ENCODE results near the gene SNX8. TPM values are rescaled to one million over a fixed set of nuclear protein-coding genes. Genes with fewer than 3 reads are reported as not detected.

Gene SNX8
- total RNA-seq, 2 donors from 2014 or later, result 20.0 to 23.0 TPM

DNA sequence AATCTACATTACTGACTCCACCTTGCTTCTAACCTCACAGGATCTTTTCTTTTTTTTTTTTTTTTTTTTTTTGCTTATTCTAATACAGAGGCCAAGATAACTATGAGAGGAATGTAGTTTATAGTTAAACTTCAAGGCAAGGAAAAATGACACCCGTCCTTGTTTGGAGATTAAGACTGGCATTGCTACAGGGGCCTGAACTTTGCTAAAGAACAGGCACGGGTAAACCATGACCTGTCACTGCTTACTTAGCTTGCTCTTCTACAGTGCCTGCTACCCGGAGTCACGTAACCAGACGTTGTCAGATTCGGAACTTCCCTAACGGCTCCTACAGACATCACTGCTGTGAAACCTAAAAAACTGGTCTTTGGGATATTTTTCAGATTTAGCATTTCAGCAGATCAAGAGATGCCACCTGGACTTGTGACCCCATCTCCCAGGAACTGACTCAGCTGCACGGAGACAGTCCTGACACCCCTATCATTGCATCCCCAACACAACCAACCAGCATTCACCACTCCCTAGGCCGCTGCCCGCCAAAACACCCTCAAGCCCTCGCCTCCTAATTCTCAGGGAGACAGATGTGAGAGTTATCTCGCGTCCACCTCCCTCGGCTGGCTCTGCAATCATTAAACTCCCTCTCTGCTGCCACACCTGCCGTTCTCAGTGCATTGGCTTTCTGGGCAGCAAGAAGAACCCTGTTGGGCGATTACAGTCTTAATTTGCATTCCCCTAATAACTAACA is 109.0 kb downstream of the SNX8 start:
- no peak overlapping the region for H3K27ac ChIP-seq
- DNase-seq (ENCODE audit: low spot score), result no peak
- H3K4me3 ChIP-seq, result no peak overlapping the region
- peaks cover 8% of the 10 kb centered on the region for H3K36me3 ChIP-seq
- TF ChIP-seq, protein P1, sequence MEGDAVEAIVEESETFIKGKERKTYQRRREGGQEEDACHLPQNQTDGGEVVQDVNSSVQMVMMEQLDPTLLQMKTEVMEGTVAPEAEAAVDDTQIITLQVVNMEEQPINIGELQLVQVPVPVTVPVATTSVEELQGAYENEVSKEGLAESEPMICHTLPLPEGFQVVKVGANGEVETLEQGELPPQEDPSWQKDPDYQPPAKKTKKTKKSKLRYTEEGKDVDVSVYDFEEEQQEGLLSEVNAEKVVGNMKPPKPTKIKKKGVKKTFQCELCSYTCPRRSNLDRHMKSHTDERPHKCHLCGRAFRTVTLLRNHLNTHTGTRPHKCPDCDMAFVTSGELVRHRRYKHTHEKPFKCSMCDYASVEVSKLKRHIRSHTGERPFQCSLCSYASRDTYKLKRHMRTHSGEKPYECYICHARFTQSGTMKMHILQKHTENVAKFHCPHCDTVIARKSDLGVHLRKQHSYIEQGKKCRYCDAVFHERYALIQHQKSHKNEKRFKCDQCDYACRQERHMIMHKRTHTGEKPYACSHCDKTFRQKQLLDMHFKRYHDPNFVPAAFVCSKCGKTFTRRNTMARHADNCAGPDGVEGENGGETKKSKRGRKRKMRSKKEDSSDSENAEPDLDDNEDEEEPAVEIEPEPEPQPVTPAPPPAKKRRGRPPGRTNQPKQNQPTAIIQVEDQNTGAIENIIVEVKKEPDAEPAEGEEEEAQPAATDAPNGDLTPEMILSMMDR (IDR thresholded peaks at IDR 0.05), result no peak
- H3K9me3 ChIP-seq, result no peaks in the 10 kb centered on the region
- no peaks in the 10 kb centered on the region for H3K27me3 ChIP-seq
- H3K4me1 ChIP-seq, result peaks cover 0 to 6% of the 10 kb centered on the region in 2 donors

DNA sequence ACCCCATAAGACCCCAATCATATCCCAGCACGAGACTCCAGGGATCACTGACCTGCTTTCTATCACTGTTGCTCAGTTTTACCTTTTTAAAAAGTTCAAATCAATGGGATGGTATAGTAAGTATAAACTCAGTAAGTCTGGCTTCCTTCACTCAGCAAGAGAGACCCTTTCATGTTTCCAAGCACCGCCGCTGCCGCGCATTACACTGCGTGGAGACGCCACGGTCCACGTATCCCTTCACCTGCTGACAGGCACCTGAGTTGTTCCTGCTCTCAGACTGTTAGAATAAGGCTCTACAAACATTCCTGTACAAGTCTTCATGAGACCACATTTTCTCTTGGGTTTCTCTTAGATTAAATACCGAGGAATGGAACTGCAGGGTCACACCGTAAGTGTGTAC is 109.8 kb downstream of the SNX8 start:
- peaks cover 0 to 3% of the 10 kb centered on the region in 2 donors for H3K4me1 ChIP-seq
- TF ChIP-seq, protein P1 (IDR thresholded peaks at IDR 0.05), result no peak
- H3K9me3 ChIP-seq, result no peaks in the 10 kb centered on the region
- H3K36me3 ChIP-seq, result peaks cover 16% of the 10 kb centered on the region
- H3K27me3 ChIP-seq, result no peaks in the 10 kb centered on the region
- no peak overlapping the region for H3K4me3 ChIP-seq
- DNase-seq (ENCODE audit: low spot score), result no peak
- no peak overlapping the region for H3K27ac ChIP-seq

DNA sequence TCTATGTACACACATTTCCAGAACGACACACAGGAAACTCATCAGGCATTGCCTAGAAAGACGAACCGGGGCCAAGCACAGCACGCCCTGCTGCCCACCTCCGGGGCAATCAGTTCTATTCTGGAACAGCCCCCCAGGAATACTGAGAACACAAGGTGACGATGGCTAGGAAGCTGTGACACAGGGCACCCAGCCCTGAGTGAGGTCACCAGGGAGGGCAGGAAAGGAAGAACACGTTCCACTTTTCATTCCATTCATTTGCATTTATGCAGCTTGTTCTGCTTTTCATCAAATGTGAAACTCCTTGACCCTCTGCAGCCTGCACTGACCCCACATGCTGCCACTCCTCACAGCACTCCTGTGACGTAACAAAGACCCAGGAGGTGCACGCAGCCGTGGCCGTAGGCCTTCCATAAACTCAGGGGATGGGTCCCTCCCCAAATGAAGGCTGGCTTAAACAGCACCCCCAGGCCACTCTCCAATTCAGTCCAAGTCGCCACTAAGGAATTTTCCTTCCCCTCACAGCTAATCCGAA is 110.4 kb downstream of the SNX8 start:
- no peaks in the 10 kb centered on the region for H3K27me3 ChIP-seq
- H3K4me1 ChIP-seq, result no peaks in the 10 kb centered on the region
- H3K36me3 ChIP-seq, result peaks cover 20% of the 10 kb centered on the region
- DNase-seq (ENCODE audit: low spot score), result no peak
- no peaks in the 10 kb centered on the region for H3K9me3 ChIP-seq
- no peak overlapping the region for H3K27ac ChIP-seq
- TF ChIP-seq, protein P1 (IDR thresholded peaks at IDR 0.05), result no peak
- no peak overlapping the region for H3K4me3 ChIP-seq

DNA sequence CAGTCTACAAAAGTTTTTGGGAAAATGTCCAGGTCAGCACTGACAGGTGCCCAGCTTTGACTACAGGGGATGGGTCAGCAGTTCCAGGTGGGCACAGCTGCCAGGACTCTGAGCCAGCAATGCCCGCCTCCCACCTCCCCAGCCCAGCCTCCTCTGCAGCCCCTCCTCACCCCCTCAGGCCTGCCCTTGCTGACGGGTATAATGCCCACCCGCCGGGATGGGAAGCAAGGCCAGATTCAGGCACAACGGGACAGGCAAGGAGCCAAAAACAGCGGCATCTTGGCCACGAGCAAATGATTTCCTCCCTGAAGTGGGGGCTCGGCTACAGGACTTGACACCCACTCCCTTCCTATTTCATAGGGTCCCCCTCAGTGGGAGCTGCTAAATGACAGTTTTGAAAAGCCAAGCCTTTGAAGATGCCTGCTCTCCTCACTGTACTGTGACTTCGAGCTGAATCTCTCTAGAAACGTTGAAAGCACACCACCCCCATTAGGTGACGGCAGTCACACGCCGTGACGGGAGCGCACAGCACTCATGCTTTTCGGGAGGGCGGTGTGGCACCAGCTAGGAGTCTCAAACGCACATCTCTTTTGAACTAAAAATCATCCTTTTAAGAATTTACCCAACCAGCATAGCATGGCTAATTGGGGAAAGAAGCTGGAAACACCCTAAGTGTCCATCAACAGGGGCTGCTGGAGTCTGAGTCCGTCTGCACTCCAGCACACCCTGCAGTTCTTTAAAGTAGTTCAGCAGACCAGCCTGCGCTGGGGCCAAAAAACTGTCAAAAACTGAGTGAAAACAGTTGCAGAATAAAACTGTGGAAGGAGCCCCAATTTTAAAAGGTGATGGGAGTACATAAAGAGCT is 111.1 kb downstream of the SNX8 start:
- no peak for DNase-seq (ENCODE audit: low spot score)
- Histone ChIP-seq H3K4me3 (no peak overlapping the region), H3K27ac (no peak overlapping the region), H3K9me3 (no peaks in the 10 kb centered on the region), H3K4me1 (no peaks in the 10 kb centered on the region), H3K27me3 (no peaks in the 10 kb centered on the region), H3K36me3 (peaks cover 20% of the 10 kb centered on the region)
- TF ChIP-seq, protein P1 (IDR thresholded peaks at IDR 0.05), result no peak

DNA sequence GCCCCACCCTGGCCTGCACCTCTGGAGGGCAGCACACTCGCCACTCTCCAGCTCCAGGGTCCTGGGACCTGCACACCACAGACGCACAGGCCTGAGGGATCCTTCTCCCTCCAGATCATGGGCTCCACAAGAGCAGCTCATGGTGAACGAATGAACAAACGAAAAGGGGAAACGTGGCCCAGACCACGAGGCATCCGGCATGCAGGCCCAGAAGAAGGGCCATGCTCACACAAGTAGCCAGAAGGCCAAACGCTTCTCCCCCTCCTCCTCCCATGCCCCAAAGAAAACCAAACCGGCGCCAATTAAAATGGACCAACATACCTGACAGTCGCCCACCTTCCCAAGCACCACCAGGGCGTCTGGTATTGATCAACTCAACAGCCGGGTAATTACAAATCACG is 111.9 kb downstream of the SNX8 start:
- Histone ChIP-seq H3K4me3 (no peak overlapping the region), H3K27ac (no peak overlapping the region), H3K36me3 (peaks cover 14% of the 10 kb centered on the region), H3K4me1 (peaks cover 0 to 5% of the 10 kb centered on the region in 2 donors), H3K27me3 (no peaks in the 10 kb centered on the region), H3K9me3 (no peaks in the 10 kb centered on the region)
- TF ChIP-seq, protein P1 (IDR thresholded peaks at IDR 0.05), result no peak
- no peak for DNase-seq (ENCODE audit: low spot score)

Small RNAs within 50 kb of the gene (microRNA-seq; reads per million reads assigned to microRNA genes)
- 0 reads per million in 2 donors for gene MIR6836 (ENCODE audit: borderline number of aligned reads in 2 of 2, borderline replicate concordance in 1 of 2)

Other genes starting within 250 kb of the SNX8 start
- 10 to 100 TPM; 13.3 to 31.9 TPM for gene MAD1L1, start 81.5 kb downstream of the SNX8 start, total RNA-seq
- gene MRM2, start 72.2 kb downstream of the SNX8 start, total RNA-seq, result 10 to 100 TPM; 13.2 to 13.7 TPM
- gene NUDT1, start 72.2 kb downstream of the SNX8 start, total RNA-seq, result 10 to 100 TPM; 12.2 to 14.2 TPM
- 10 to 100 TPM; 51.4 to 66.9 TPM for gene EIF3B, start 40.4 kb upstream of the SNX8 start, total RNA-seq
- gene CHST12, start 89.2 kb upstream of the SNX8 start, total RNA-seq, result 10 to 100 TPM; 14.2 to 15.0 TPM
- gene GRIFIN, start 162.0 kb upstream of the SNX8 start, total RNA-seq, result not detected
- gene LFNG, start 205.3 kb upstream of the SNX8 start, total RNA-seq, result 1 to 10 TPM; 3.8 to 4.3 TPM
- 10 to 100 TPM; 20.9 to 24.6 TPM for gene BRAT1, start 241.1 kb upstream of the SNX8 start, total RNA-seq
- 1 to 10 TPM; 6.6 to 9.1 TPM for gene IQCE, start 244.5 kb upstream of the SNX8 start, total RNA-seq